DND-41 (cell line): ENCODE measurements around the gene CCDC24.

ENCODE experiments used
- ATAC-seq: fragments of 200-7000 bp; cut with Tn5 transposase; 3 replicates; pipeline ENCODE4 v1.9.1; 2021; ENCODE audit warnings: low read depth; ENCODE audit not compliant: insufficient read depth
- DNase-seq: peaks from one replicate; pipeline ENCODE4 v3.0.0-alpha.2; 2020
- H2AFZ ChIP-seq: 2 replicates; pipeline ENCODE4 v1.6.0; 2012; ENCODE audit warnings: low read depth, low read length
- H3K27ac ChIP-seq: 2 replicates; pipeline ENCODE4 v1.5.1; 2012; ENCODE audit warnings: low read length, inconsistent platforms
- H3K27me3 ChIP-seq: fragments of 200-600 bp; sonication (generic); 2 replicates; pipeline ENCODE4 v1.6.0; 2012; ENCODE audit warnings: low read length, mild to moderate bottlenecking, inconsistent platforms; ENCODE audit not compliant: insufficient read depth, poor library complexity
- H3K36me3 ChIP-seq: 2 replicates; pipeline ENCODE4 v1.5.1; 2012; ENCODE audit warnings: low read length, inconsistent platforms; ENCODE audit not compliant: insufficient read depth
- H3K4me1 ChIP-seq: 2 replicates; pipeline ENCODE4 v1.5.1; 2012; ENCODE audit warnings: mild to moderate bottlenecking, low read length; ENCODE audit not compliant: insufficient read depth
- H3K4me2 ChIP-seq: 2 replicates; pipeline ENCODE4 v1.6.0; 2012; ENCODE audit warnings: mild to moderate bottlenecking, moderate library complexity, low read length, inconsistent platforms; ENCODE audit not compliant: insufficient read depth
- H3K4me3 ChIP-seq, 2 experiments: fragments of 200-600 bp in 1 of 2; shearing (Covaris generic) in 1 of 2; 2 replicates each; pipeline ENCODE4 v1.5.1; 2012 to 2016; ENCODE audit warnings: inconsistent platforms in 2 of 2, low read length in 2 of 2, mild to moderate bottlenecking in 2 of 2, low read depth in 1 of 2, moderate library complexity in 1 of 2
- H3K79me2 ChIP-seq: 2 replicates; pipeline ENCODE4 v1.6.0; 2012; ENCODE audit warnings: low read length, inconsistent platforms; ENCODE audit not compliant: insufficient read depth
- H3K9ac ChIP-seq: 2 replicates; pipeline ENCODE4 v1.6.0; 2012; ENCODE audit warnings: low read depth, mild to moderate bottlenecking, inconsistent platforms, low read length, moderate library complexity
- H3K9me3 ChIP-seq: 2 replicates; pipeline ENCODE4 v1.5.1; 2012; ENCODE audit warnings: low read length, moderate library complexity, mild to moderate bottlenecking, inconsistent platforms; ENCODE audit not compliant: insufficient read depth, severe bottlenecking
- H4K20me1 ChIP-seq: 2 replicates; pipeline ENCODE4 v1.6.0; 2012; ENCODE audit warnings: low read length; ENCODE audit not compliant: insufficient read depth
- EZH2 ChIP-seq: IDR thresholded peaks from 3 replicates; pipeline ENCODE4 v1.6.1; 2012; ENCODE audit warnings: borderline replicate concordance, low read depth, mild to moderate bottlenecking, moderate library complexity, low read length, inconsistent platforms; ENCODE audit not compliant: severe bottlenecking
- TF ChIP-seq, protein P1 (sequence below): IDR thresholded peaks from 2 replicates; pipeline ENCODE4 v1.5.1; 2012; ENCODE audit warnings: borderline replicate concordance, low read length, moderate library complexity, mild to moderate bottlenecking; ENCODE audit not compliant: poor library complexity, severe bottlenecking; ENCODE audit errors: extremely low read depth

The CCDC24 gene

DNA sequence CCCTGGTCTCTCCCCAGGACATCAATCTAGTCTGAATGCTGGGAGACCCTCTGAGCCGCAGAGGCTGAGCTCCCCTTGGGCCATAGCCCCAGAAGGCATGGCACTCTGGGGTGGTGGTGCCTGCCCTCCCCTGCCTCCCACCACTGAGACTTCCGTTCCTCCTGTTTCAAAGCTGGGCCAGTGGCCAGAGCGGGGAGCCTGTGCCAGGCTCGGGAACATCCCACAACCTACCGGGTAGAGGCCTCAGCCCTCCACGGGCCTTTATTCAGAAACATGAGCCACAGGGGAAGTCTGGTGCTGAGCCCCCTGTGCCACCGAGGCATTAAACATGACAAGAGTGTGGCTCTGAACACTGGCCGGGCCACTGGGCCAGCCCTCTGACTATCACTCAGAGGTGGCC lies 8.1 kb downstream of the CCDC24 start:
- H3K4me2 ChIP-seq, result no peak overlapping the region
- no peaks in the 10 kb centered on the region for H3K9me3 ChIP-seq
- TF ChIP-seq EZH2, result no peak
- TF ChIP-seq, protein P1, sequence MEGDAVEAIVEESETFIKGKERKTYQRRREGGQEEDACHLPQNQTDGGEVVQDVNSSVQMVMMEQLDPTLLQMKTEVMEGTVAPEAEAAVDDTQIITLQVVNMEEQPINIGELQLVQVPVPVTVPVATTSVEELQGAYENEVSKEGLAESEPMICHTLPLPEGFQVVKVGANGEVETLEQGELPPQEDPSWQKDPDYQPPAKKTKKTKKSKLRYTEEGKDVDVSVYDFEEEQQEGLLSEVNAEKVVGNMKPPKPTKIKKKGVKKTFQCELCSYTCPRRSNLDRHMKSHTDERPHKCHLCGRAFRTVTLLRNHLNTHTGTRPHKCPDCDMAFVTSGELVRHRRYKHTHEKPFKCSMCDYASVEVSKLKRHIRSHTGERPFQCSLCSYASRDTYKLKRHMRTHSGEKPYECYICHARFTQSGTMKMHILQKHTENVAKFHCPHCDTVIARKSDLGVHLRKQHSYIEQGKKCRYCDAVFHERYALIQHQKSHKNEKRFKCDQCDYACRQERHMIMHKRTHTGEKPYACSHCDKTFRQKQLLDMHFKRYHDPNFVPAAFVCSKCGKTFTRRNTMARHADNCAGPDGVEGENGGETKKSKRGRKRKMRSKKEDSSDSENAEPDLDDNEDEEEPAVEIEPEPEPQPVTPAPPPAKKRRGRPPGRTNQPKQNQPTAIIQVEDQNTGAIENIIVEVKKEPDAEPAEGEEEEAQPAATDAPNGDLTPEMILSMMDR, result no peak
- H3K4me3 ChIP-seq, result no peak overlapping the region
- DNase-seq (no peak), ATAC-seq (no peak)
- no peaks in the 10 kb centered on the region for H3K36me3 ChIP-seq
- no peak overlapping the region for H3K9ac ChIP-seq
- H4K20me1 ChIP-seq, result peaks cover 4% of the 10 kb centered on the region; the same call in 1 of the 2 replicates
- H3K79me2 ChIP-seq, result no peaks in the 10 kb centered on the region
- no peaks in the 10 kb centered on the region for H3K4me1 ChIP-seq
- no peaks in the 10 kb centered on the region for H3K27me3 ChIP-seq
- H3K27ac ChIP-seq, result no peak overlapping the region
- H2AFZ ChIP-seq, result no peak overlapping the region

DNA sequence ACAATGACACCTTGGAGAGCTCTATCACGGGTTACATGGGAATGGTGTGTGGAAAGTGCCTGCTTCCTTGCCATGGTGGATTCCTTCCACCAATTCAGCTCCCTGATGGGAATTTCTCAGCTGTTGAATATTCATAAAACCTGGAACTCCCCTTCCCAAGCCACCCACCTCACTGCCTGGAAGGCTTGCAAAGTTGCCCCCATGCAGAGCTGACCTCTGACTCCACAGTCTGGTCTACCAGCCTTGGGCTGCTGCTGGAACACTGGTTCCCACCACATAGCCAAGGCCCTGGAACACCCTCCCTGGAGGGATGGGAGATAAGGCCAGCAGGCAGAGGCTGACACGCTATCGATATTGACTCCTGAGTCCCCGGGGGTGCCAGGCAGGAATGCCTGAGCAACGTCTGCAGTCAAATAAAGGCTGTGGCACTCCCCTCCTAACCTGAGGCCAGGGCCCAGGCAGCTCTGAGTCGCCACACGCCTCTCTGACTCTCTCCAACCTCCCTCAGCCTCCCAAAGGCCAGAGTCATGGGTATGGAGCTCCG lies 8.8 kb downstream of the CCDC24 start:
- TF ChIP-seq, protein P1, result no peak
- no peak for TF ChIP-seq EZH2
- H3K27ac ChIP-seq, result no peak overlapping the region
- H2AFZ ChIP-seq, result no peak overlapping the region
- no peaks in the 10 kb centered on the region for H3K4me1 ChIP-seq
- H3K27me3 ChIP-seq, result no peaks in the 10 kb centered on the region
- no peak for ATAC-seq
- no peak for DNase-seq
- no peak overlapping the region for H3K9ac ChIP-seq
- H4K20me1 ChIP-seq, result no peaks in the 10 kb centered on the region; the same call in 1 of the 2 replicates
- H3K79me2 ChIP-seq, result no peaks in the 10 kb centered on the region
- H3K36me3 ChIP-seq, result no peaks in the 10 kb centered on the region
- H3K4me2 ChIP-seq, result no peak overlapping the region
- no peaks in the 10 kb centered on the region for H3K9me3 ChIP-seq
- no peak overlapping the region for H3K4me3 ChIP-seq

DNA sequence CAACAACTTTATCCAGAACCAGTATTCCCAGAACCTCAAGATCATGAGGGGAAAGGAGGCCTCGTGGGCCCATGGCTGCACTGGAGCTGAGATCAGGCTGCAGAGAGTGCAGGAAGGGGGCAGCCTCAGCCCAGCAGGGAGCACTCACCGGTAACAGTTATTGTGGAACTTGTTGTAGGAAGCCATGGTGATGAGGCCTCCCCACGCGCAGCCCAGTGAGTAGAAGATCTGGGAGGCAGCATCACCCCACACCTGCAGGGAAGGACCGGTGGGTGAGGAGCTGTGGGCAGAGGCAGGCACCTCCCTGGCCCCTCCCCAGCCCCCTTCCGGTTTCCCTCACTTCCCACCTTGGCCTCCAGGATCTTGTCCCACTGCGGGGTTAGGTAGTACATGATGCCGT lies 10.8 kb downstream of the CCDC24 start:
- no peak for DNase-seq
- Histone ChIP-seq H3K9ac (no peak overlapping the region), H3K27ac (no peak overlapping the region), H3K4me3 (no peak overlapping the region), H3K36me3 (no peaks in the 10 kb centered on the region), H4K20me1 (no peaks in the 10 kb centered on the region; the same call in 1 of the 2 replicates), H2AFZ (no peak overlapping the region), H3K79me2 (no peaks in the 10 kb centered on the region), H3K27me3 (no peaks in the 10 kb centered on the region), H3K4me2 (no peak overlapping the region), H3K9me3 (no peaks in the 10 kb centered on the region), H3K4me1 (no peaks in the 10 kb centered on the region)
- ATAC-seq, result no peak
- TF ChIP-seq, protein P1, result no peak
- TF ChIP-seq EZH2, result no peak
